ENCODE measurements around the gene CDK15.
"Not testable (repeated sequence)": the region's sequence is repeated elsewhere in the genome, so short reads cannot be mapped to it uniquely, and the experiment has no call there.

The CDK15 gene

GRCh38 chr2:201807452-201807999 lies 1.2 kb downstream of the CDK15 start:
- no peaks in the 10 kb centered on the region for H3K9me3 ChIP-seq (ENCODE audit: control insufficient read depth in 2 of 2, low read length in 2 of 2)
- no peak overlapping the region for H3K27ac ChIP-seq (ENCODE audit: low read length)
- peaks cover 3% of the 10 kb centered on the region for H3K4me1 ChIP-seq (ENCODE audit: control insufficient read depth, insufficient read depth, low read length)
- peak overlapping the region in 1 of 2 donors; percentile 22 for H3K4me3 ChIP-seq (ENCODE audit: low read length in 2 of 2)
- no peaks in the 10 kb centered on the region for H3K27me3 ChIP-seq (ENCODE audit: control insufficient read depth in 1 of 2, insufficient read depth in 2 of 2, low read length in 2 of 2)
- H3K9ac ChIP-seq (ENCODE audit: low read length in 2 of 2): no peak overlapping the region
- no peaks in the 10 kb centered on the region for H3K36me3 ChIP-seq (ENCODE audit: control insufficient read depth in 2 of 2, insufficient read depth in 2 of 2, low read length in 2 of 2)

- Histone ChIP-seq H3K9me3 (ENCODE audit: control insufficient read depth in 2 of 2, low read length in 2 of 2) (no peaks in the 10 kb centered on the region), H3K27me3 (ENCODE audit: control insufficient read depth in 1 of 2, insufficient read depth in 2 of 2, low read length in 2 of 2) (no peaks in the 10 kb centered on the region), H3K9ac (ENCODE audit: low read length in 2 of 2) (no peak overlapping the region), H3K4me1 (ENCODE audit: control insufficient read depth, insufficient read depth, low read length) (peaks cover 3% of the 10 kb centered on the region), H3K36me3 (ENCODE audit: control insufficient read depth in 2 of 2, insufficient read depth in 2 of 2, low read length in 2 of 2) (no peaks in the 10 kb centered on the region), H3K4me3 (ENCODE audit: low read length in 2 of 2) (no peak overlapping the region), H3K27ac (ENCODE audit: low read length) (no peak overlapping the region)
Observed at GRCh38 chr2:201808027-201808426, 1.7 kb downstream of the CDK15 start.

- Histone ChIP-seq H3K9me3 (ENCODE audit: control insufficient read depth in 2 of 2, low read length in 2 of 2) (no peaks in the 10 kb centered on the region), H3K36me3 (ENCODE audit: control insufficient read depth in 2 of 2, insufficient read depth in 2 of 2, low read length in 2 of 2) (no peaks in the 10 kb centered on the region), H3K27me3 (ENCODE audit: control insufficient read depth in 1 of 2, insufficient read depth in 2 of 2, low read length in 2 of 2) (no peaks in the 10 kb centered on the region), H3K9ac (ENCODE audit: low read length in 2 of 2) (no peak overlapping the region), H3K4me3 (ENCODE audit: low read length in 2 of 2) (no peak overlapping the region), H3K27ac (ENCODE audit: low read length) (no peak overlapping the region), H3K4me1 (ENCODE audit: control insufficient read depth, insufficient read depth, low read length) (peaks cover 3% of the 10 kb centered on the region)
Observed at GRCh38 chr2:201809633-201810032, 3.3 kb downstream of the CDK15 start.

GRCh38 chr2:201810604-201811003 lies 4.3 kb downstream of the CDK15 start:
- not testable (repeated sequence) for H3K36me3 ChIP-seq (ENCODE audit: control insufficient read depth in 2 of 2, insufficient read depth in 2 of 2, low read length in 2 of 2); H3K9me3 ChIP-seq (ENCODE audit: control insufficient read depth in 2 of 2, low read length in 2 of 2); H3K27ac ChIP-seq (ENCODE audit: low read length); H3K9ac ChIP-seq (ENCODE audit: low read length in 2 of 2); H3K4me3 ChIP-seq (ENCODE audit: low read length in 2 of 2); H3K4me1 ChIP-seq (ENCODE audit: control insufficient read depth, insufficient read depth, low read length); H3K27me3 ChIP-seq (ENCODE audit: control insufficient read depth in 1 of 2, insufficient read depth in 2 of 2, low read length in 2 of 2)

- H3K9ac ChIP-seq (ENCODE audit: low read length in 2 of 2): no peak overlapping the region
- no peaks in the 10 kb centered on the region for H3K27me3 ChIP-seq (ENCODE audit: control insufficient read depth in 1 of 2, insufficient read depth in 2 of 2, low read length in 2 of 2)
- no peak overlapping the region for H3K27ac ChIP-seq (ENCODE audit: low read length)
- no peaks in the 10 kb centered on the region for H3K9me3 ChIP-seq (ENCODE audit: control insufficient read depth in 2 of 2, low read length in 2 of 2)
- H3K4me3 ChIP-seq (ENCODE audit: low read length in 2 of 2): no peak overlapping the region
- no peaks in the 10 kb centered on the region for H3K4me1 ChIP-seq (ENCODE audit: control insufficient read depth, insufficient read depth, low read length)
- no peaks in the 10 kb centered on the region for H3K36me3 ChIP-seq (ENCODE audit: control insufficient read depth in 2 of 2, insufficient read depth in 2 of 2, low read length in 2 of 2)
Observed at GRCh38 chr2:201813996-201814760, 7.8 kb downstream of the CDK15 start.

GRCh38 chr2:201816657-201817575 lies 10.6 kb downstream of the CDK15 start:
- Histone ChIP-seq H3K36me3 (ENCODE audit: control insufficient read depth in 2 of 2, insufficient read depth in 2 of 2, low read length in 2 of 2) (no peaks in the 10 kb centered on the region), H3K4me1 (ENCODE audit: control insufficient read depth, insufficient read depth, low read length) (no peaks in the 10 kb centered on the region), H3K9me3 (ENCODE audit: control insufficient read depth in 2 of 2, low read length in 2 of 2) (no peaks in the 10 kb centered on the region), H3K9ac (ENCODE audit: low read length in 2 of 2) (no peak overlapping the region), H3K27ac (ENCODE audit: low read length) (no peak overlapping the region), H3K4me3 (ENCODE audit: low read length in 2 of 2) (no peak overlapping the region), H3K27me3 (ENCODE audit: control insufficient read depth in 1 of 2, insufficient read depth in 2 of 2, low read length in 2 of 2) (no peaks in the 10 kb centered on the region)

- Histone ChIP-seq H3K27ac (ENCODE audit: low read length) (no peak overlapping the region), H3K27me3 (ENCODE audit: control insufficient read depth in 1 of 2, insufficient read depth in 2 of 2, low read length in 2 of 2) (no peaks in the 10 kb centered on the region), H3K4me3 (ENCODE audit: low read length in 2 of 2) (no peak overlapping the region), H3K9ac (ENCODE audit: low read length in 2 of 2) (no peak overlapping the region), H3K36me3 (ENCODE audit: control insufficient read depth in 2 of 2, insufficient read depth in 2 of 2, low read length in 2 of 2) (no peaks in the 10 kb centered on the region), H3K4me1 (ENCODE audit: control insufficient read depth, insufficient read depth, low read length) (no peaks in the 10 kb centered on the region), H3K9me3 (ENCODE audit: control insufficient read depth in 2 of 2, low read length in 2 of 2) (no peaks in the 10 kb centered on the region)
Observed at GRCh38 chr2:201820383-201821007, 14.2 kb downstream of the CDK15 start.

- Histone ChIP-seq H3K27ac (ENCODE audit: low read length) (no peak overlapping the region), H3K4me3 (ENCODE audit: low read length in 2 of 2) (no peak overlapping the region), H3K9me3 (ENCODE audit: control insufficient read depth in 2 of 2, low read length in 2 of 2) (no peaks in the 10 kb centered on the region), H3K4me1 (ENCODE audit: control insufficient read depth, insufficient read depth, low read length) (no peaks in the 10 kb centered on the region), H3K9ac (ENCODE audit: low read length in 2 of 2) (no peak overlapping the region), H3K27me3 (ENCODE audit: control insufficient read depth in 1 of 2, insufficient read depth in 2 of 2, low read length in 2 of 2) (no peaks in the 10 kb centered on the region), H3K36me3 (ENCODE audit: control insufficient read depth in 2 of 2, insufficient read depth in 2 of 2, low read length in 2 of 2) (no peaks in the 10 kb centered on the region)
Observed at GRCh38 chr2:201821080-201821479, 14.7 kb downstream of the CDK15 start.

GRCh38 chr2:201824212-201824611 lies 17.9 kb downstream of the CDK15 start:
- no peaks in the 10 kb centered on the region for H3K27me3 ChIP-seq (ENCODE audit: control insufficient read depth in 1 of 2, insufficient read depth in 2 of 2, low read length in 2 of 2)
- H3K9ac ChIP-seq (ENCODE audit: low read length in 2 of 2): no peak overlapping the region
- no peak overlapping the region for H3K27ac ChIP-seq (ENCODE audit: low read length)
- no peaks in the 10 kb centered on the region for H3K9me3 ChIP-seq (ENCODE audit: control insufficient read depth in 2 of 2, low read length in 2 of 2)
- H3K4me1 ChIP-seq (ENCODE audit: control insufficient read depth, insufficient read depth, low read length): no peaks in the 10 kb centered on the region
- no peaks in the 10 kb centered on the region for H3K36me3 ChIP-seq (ENCODE audit: control insufficient read depth in 2 of 2, insufficient read depth in 2 of 2, low read length in 2 of 2)
- no peak overlapping the region for H3K4me3 ChIP-seq (ENCODE audit: low read length in 2 of 2)

GRCh38 chr2:201827621-201828020 lies 21.3 kb downstream of the CDK15 start:
- Histone ChIP-seq H3K27ac (ENCODE audit: low read length) (no peak overlapping the region), H3K4me3 (ENCODE audit: low read length in 2 of 2) (no peak overlapping the region), H3K36me3 (ENCODE audit: control insufficient read depth in 2 of 2, insufficient read depth in 2 of 2, low read length in 2 of 2) (no peaks in the 10 kb centered on the region), H3K27me3 (ENCODE audit: control insufficient read depth in 1 of 2, insufficient read depth in 2 of 2, low read length in 2 of 2) (no peaks in the 10 kb centered on the region), H3K9ac (ENCODE audit: low read length in 2 of 2) (no peak overlapping the region), H3K4me1 (ENCODE audit: control insufficient read depth, insufficient read depth, low read length) (no peaks in the 10 kb centered on the region), H3K9me3 (ENCODE audit: control insufficient read depth in 2 of 2, low read length in 2 of 2) (no peaks in the 10 kb centered on the region)
